Kidney (tissue), 22 donors: ENCODE measurements around the gene FEM1A. TPM values are rescaled to one million over a fixed set of nuclear protein-coding genes. Genes with fewer than 3 reads are reported as not detected.

Source experiments
- DNase-seq, 5 donors: peaks; one replicate each; pipeline ENCODE4 v3.0.0-alpha.2; 2013 to 2020
- FAIRE-seq: peaks from 2 replicates; lab custom pipeline; 2012; peaks lifted over from hg19 to GRCh38; lab: Jason Lieb, UNC
- H3K27ac ChIP-seq, 2 donors: one replicate each; pipeline ENCODE4 v1.7.0; 2013; ENCODE audit warnings: low read depth in 2 of 2, low read length in 2 of 2, inconsistent platforms in 1 of 2
- H3K27me3 ChIP-seq: one replicate; pipeline ENCODE4 v1.7.1; 2013; ENCODE audit warnings: low read length, inconsistent platforms; ENCODE audit not compliant: control insufficient read depth, insufficient read depth
- H3K36me3 ChIP-seq, 3 donors: one replicate each; pipeline versions ENCODE4 v1.7.0 to v1.7.1; 2013; ENCODE audit warnings: low read length in 3 of 3, control low read depth in 1 of 3, inconsistent platforms in 1 of 3; ENCODE audit not compliant: insufficient read depth in 3 of 3, control insufficient read depth in 2 of 3
- H3K4me1 ChIP-seq, 3 donors: one replicate each; pipeline versions ENCODE4 v1.7.0 to v1.7.1; 2013; ENCODE audit warnings: low read length in 3 of 3, inconsistent platforms in 1 of 3, low read depth in 1 of 3; ENCODE audit not compliant: control insufficient read depth in 2 of 3, insufficient read depth in 2 of 3
- H3K4me3 ChIP-seq, 3 donors: one replicate each; pipeline versions ENCODE4 v1.7.0 to v1.8.1; 2013; ENCODE audit warnings: low read length in 3 of 3, control low read depth in 1 of 3, inconsistent platforms in 1 of 3
- H3K9ac ChIP-seq, 3 donors: one replicate each; pipeline versions ENCODE4 v1.7.0 to v1.7.1; 2013; ENCODE audit warnings: low read length in 3 of 3, control low read depth in 1 of 3, inconsistent platforms in 1 of 3
- H3K9me3 ChIP-seq, 3 donors: one replicate each; pipeline versions ENCODE4 v1.7.0 to v1.7.1; 2013; ENCODE audit warnings: low read length in 3 of 3, control low read depth in 1 of 3, inconsistent platforms in 1 of 3; ENCODE audit not compliant: control insufficient read depth in 2 of 3, insufficient read depth in 1 of 3
- intact Hi-C: fragments of 100-400 bp; cut with DNase I; formaldehyde crosslinking; loops from one replicate; pipeline ENCODE4 v1.11.1; 2022
- long read RNA-seq, 10 donors: library from polyadenylated mRNA in 1 of 10; unstranded in 1 of 10; transcript quantifications; one replicate each; pipeline ENCODE4 v2.0.0 and lab custom pipeline, GENCODE V29; 2021 to 2026
- polyA plus RNA-seq: library from polyadenylated mRNA; stranded (reverse); fragments of 350-450 nt; fragmentation: Illumina TruSeq; extraction: RNeasy Lipid Tissue Mini Kit (QIAGEN cat#74804); gene quantifications from one replicate; pipeline ENCODE4 v1.2.3, GENCODE V29; 2014; ENCODE audit warnings: low read depth, low replicate concordance; ENCODE audit not compliant: insufficient read depth
- total RNA-seq: library from RNA; stranded (reverse); fragmentation: NEBNext Ultra II Directional; extraction: Animal tissue kit (Norgen Biotek cat#: 25700); gene quantifications from one replicate; pipeline ENCODE4 v1.2.1, GENCODE V29; 2021
- TF ChIP-seq, protein P1 (sequence below): IDR thresholded peaks from 3 replicates; pipeline ENCODE4 v1.5.1; 2012; ENCODE audit warnings: mild to moderate bottlenecking, moderate library complexity, borderline replicate concordance; ENCODE audit not compliant: insufficient read depth; ENCODE audit errors: extremely low read depth
- donor health status: control.
- donor health status: control.
- donor health status: control.
- donor health status: control.
- donor health status: control.
- donor health status: DM: yes; HTN: yes; CAD: no.
- donor health status: Normal renal cell carcinoma (clear cell type).

The FEM1A gene
- total RNA-seq (11.3 TPM), polyA plus RNA-seq (4.6 TPM)
- long read RNA-seq, donor 1, full-length matches to known transcripts: 22 of 22 reads
- long read RNA-seq, donor 1, partial matches to known transcripts: 0 of 22 reads
- long read RNA-seq, donor 1, other reads (novel, unspliced or antisense): 0 of 22 reads
- long read RNA-seq, donor 2, full-length matches to known transcripts: 38 of 38 reads
- long read RNA-seq, donor 2, partial matches to known transcripts: 0 of 38 reads
- long read RNA-seq, donor 2, other reads (novel, unspliced or antisense): 0 of 38 reads
- long read RNA-seq, donor 3, full-length matches to known transcripts: 60 of 60 reads
- long read RNA-seq, donor 3, partial matches to known transcripts: 0 of 60 reads
- long read RNA-seq, donor 3, other reads (novel, unspliced or antisense): 0 of 60 reads
- long read RNA-seq, donor 4, full-length matches to known transcripts: 49 of 49 reads
- long read RNA-seq, donor 4, partial matches to known transcripts: 0 of 49 reads
- long read RNA-seq, donor 4, other reads (novel, unspliced or antisense): 0 of 49 reads
- long read RNA-seq, donor 5, full-length matches to known transcripts: 1 of 1 reads
- long read RNA-seq, donor 5, partial matches to known transcripts: 0 of 1 reads
- long read RNA-seq, donor 5, other reads (novel, unspliced or antisense): 0 of 1 reads
- long read RNA-seq, donor 6, full-length matches to known transcripts: 8 of 8 reads
- long read RNA-seq, donor 6, partial matches to known transcripts: 0 of 8 reads
- long read RNA-seq, donor 6, other reads (novel, unspliced or antisense): 0 of 8 reads
- long read RNA-seq, donor 7, full-length matches to known transcripts: 28 of 28 reads
- long read RNA-seq, donor 7, partial matches to known transcripts: 0 of 28 reads
- long read RNA-seq, donor 7, other reads (novel, unspliced or antisense): 0 of 28 reads
- long read RNA-seq, donor 8, full-length matches to known transcripts: 45 of 45 reads
- long read RNA-seq, donor 8, partial matches to known transcripts: 0 of 45 reads
- long read RNA-seq, donor 8, other reads (novel, unspliced or antisense): 0 of 45 reads
- long read RNA-seq, donor 9, full-length matches to known transcripts: 21 of 21 reads
- long read RNA-seq, donor 9, partial matches to known transcripts: 0 of 21 reads
- long read RNA-seq, donor 9, other reads (novel, unspliced or antisense): 0 of 21 reads
- long read RNA-seq, donor 10, full-length matches to known transcripts: 64 of 64 reads
- long read RNA-seq, donor 10, partial matches to known transcripts: 0 of 64 reads
- long read RNA-seq, donor 10, other reads (novel, unspliced or antisense): 0 of 64 reads

DNA sequence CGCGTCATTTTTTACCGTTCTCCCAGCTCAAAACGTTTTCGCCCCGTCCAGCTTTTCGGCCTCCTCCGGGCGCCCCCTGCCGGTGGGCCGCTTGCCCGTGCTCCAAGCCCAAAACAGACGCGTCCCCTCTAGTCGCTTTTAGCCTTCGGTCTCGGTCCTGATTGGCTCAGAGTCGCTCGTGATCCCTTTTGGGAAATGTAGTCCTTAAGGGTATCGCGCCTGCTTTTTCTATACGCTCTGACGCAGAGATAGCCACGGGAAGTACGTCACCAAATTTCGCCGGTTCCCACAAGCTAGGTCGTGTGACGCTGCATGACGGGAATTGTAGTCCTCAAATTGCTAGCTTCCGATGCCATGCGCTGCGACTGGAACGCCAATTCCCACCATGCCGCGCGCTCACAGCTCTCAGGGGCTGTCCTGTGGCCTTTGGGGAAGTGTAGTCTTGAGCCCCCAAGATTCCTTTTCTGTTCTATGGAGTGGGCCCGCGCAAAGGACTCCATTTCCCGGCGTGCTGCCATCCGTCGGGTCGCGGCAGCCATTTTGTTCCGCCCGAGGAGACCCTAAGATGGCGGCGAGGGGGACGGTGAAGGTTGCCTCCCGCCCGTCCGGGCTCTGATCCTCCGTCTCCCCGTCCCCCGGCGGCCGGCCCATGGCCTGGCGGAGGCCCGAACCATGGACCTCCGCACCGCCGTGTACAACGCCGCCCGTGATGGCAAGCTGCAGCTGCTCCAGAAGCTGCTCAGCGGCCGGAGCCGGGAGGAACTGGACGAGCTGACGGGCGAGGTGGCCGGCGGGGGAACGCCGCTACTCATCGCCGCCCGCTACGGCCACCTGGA, at the start of gene FEM1A:
TSS of gene FEM1A (plus strand) at position 552 of the 836 bp plus-strand sequence. CDS start at position 673, 121 bp downstream.
- FAIRE-seq: peak; percentile 99
- no peaks in the 10 kb centered on the region for H3K27me3 ChIP-seq
- peak within 1 kb of the TSS; percentile 78 to 85 for H3K27ac ChIP-seq
- intact Hi-C loops: no loop called here
- H3K4me3 ChIP-seq: peak within 1 kb of the TSS; percentile 41 to 81 (median 52)
- peak; percentile 100 for DNase-seq
- H3K9ac ChIP-seq: peak within 1 kb of the TSS in 2 of 3 donors; percentile 69 to 76
- H3K36me3 ChIP-seq: peaks cover 0 to 8% (median 3%) of the 10 kb centered on the region in 3 donors
- TF ChIP-seq, protein P1, sequence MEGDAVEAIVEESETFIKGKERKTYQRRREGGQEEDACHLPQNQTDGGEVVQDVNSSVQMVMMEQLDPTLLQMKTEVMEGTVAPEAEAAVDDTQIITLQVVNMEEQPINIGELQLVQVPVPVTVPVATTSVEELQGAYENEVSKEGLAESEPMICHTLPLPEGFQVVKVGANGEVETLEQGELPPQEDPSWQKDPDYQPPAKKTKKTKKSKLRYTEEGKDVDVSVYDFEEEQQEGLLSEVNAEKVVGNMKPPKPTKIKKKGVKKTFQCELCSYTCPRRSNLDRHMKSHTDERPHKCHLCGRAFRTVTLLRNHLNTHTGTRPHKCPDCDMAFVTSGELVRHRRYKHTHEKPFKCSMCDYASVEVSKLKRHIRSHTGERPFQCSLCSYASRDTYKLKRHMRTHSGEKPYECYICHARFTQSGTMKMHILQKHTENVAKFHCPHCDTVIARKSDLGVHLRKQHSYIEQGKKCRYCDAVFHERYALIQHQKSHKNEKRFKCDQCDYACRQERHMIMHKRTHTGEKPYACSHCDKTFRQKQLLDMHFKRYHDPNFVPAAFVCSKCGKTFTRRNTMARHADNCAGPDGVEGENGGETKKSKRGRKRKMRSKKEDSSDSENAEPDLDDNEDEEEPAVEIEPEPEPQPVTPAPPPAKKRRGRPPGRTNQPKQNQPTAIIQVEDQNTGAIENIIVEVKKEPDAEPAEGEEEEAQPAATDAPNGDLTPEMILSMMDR: peak; percentile 98
- no peaks in the 10 kb centered on the region for H3K9me3 ChIP-seq
- peaks cover 0 to 23% (median 0%) of the 10 kb centered on the region in 3 donors for H3K4me1 ChIP-seq

- TF ChIP-seq, protein P1: no peak
- H3K9me3 ChIP-seq: no peaks in the 10 kb centered on the region
Observed at GRCh38 chr19:4742723-4743646, 48.5 kb upstream of the FEM1A start.

More at GRCh38 chr19:4742723-4743646, 48.5 kb upstream of the FEM1A start:
- H3K27me3 ChIP-seq: peaks cover 2% of the 10 kb centered on the region
- peak in 3 of 5 donors; percentile 34 to 60 (median 34) for DNase-seq
- intact Hi-C loops: no loop called here
- H3K27ac ChIP-seq: no peak overlapping the region
- H3K36me3 ChIP-seq: no peaks in the 10 kb centered on the region
- no peaks in the 10 kb centered on the region for H3K4me1 ChIP-seq
- no peak overlapping the region for H3K9ac ChIP-seq
- no peak overlapping the region for H3K4me3 ChIP-seq
- no peak for FAIRE-seq
